Uterus (tissue), 2 donors: ENCODE measurements around the gene UVRAG.

ENCODE experiments used
- POLR2A ChIP-seq, 2 donors: fragments of 450-650 bp; IDR thresholded peaks; one replicate each; pipeline ENCODE4 v1.6.1; 2016; ENCODE audit warnings: antibody characterized with exemption in 2 of 2, mild to moderate bottlenecking in 1 of 2, moderate library complexity in 1 of 2
- TF ChIP-seq, protein P1 (sequence below), 4 experiments: fragments of 200-600 bp in 2 of 4; fragments of 450-650 bp in 2 of 4; sonication (generic) in 2 of 4; IDR thresholded peaks; one replicate each; pipeline ENCODE4 v1.5.1; 2016 to 2019; ENCODE audit warnings: antibody characterized with exemption in 4 of 4, mild to moderate bottlenecking in 2 of 4, moderate library complexity in 1 of 4

DNA sequence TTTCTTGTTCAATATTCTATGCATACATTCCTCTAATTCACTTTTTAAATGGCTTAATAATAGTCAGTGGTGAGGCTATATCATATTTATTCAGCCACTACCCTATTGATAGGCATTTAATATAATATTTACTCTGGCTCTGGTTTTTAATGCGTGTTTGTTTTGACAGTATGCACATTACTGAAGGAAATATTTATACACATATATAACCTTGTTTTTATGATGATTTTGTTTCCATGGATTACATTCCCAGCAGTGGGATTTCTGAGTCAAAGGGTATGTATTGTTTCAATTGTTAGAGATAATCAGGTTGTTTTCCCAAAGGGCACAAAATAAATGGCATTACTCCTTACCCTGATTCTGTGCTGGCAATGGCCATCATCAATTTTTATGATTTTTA lies 105.8 kb downstream of the UVRAG start:
- TF ChIP-seq, protein P1, sequence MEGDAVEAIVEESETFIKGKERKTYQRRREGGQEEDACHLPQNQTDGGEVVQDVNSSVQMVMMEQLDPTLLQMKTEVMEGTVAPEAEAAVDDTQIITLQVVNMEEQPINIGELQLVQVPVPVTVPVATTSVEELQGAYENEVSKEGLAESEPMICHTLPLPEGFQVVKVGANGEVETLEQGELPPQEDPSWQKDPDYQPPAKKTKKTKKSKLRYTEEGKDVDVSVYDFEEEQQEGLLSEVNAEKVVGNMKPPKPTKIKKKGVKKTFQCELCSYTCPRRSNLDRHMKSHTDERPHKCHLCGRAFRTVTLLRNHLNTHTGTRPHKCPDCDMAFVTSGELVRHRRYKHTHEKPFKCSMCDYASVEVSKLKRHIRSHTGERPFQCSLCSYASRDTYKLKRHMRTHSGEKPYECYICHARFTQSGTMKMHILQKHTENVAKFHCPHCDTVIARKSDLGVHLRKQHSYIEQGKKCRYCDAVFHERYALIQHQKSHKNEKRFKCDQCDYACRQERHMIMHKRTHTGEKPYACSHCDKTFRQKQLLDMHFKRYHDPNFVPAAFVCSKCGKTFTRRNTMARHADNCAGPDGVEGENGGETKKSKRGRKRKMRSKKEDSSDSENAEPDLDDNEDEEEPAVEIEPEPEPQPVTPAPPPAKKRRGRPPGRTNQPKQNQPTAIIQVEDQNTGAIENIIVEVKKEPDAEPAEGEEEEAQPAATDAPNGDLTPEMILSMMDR (IDR thresholded peaks at IDR 0.05) = no peak
- TF ChIP-seq POLR2A (IDR thresholded peaks at IDR 0.05) = no peak
